ENCODE measurements around the gene CEP350.

Gene CEP350

GRCh38 chr1:180136968-180137356 is 182.4 kb downstream of the CEP350 start:
- Histone ChIP-seq H3K27me3 (replicated peaks in 2 of 5; ENCODE audit: control insufficient read depth in 4 of 5, insufficient read depth in 5 of 5, low read length in 4 of 5) (no peaks in the 10 kb centered on the region), H3K4me1 (ENCODE audit: control extremely low read depth in 1 of 4, control insufficient read depth in 4 of 4, insufficient read depth in 4 of 4, low read length in 3 of 4) (no peaks in the 10 kb centered on the region), H3K27ac (ENCODE audit: insufficient read depth in 1 of 2, low read depth in 1 of 2, low read length in 2 of 2, poor library complexity in 1 of 2, severe bottlenecking in 2 of 2) (no peak overlapping the region), H3K9me3 (ENCODE audit: control extremely low read depth in 1 of 5, control insufficient read depth in 4 of 5, insufficient read depth in 2 of 5, low read depth in 1 of 5, low read length in 4 of 5) (peaks cover 0 to 11% (median 5%) of the 10 kb centered on the region in 5 experiments), H3K36me3 (ENCODE audit: control insufficient read depth in 4 of 4, insufficient read depth in 4 of 4, low read length in 3 of 4) (no peaks in the 10 kb centered on the region), H3K4me3 (ENCODE audit: control insufficient read depth in 1 of 7, extremely low read depth in 1 of 7, insufficient read depth in 4 of 7, low read depth in 2 of 7, low read length in 6 of 7) (no peak overlapping the region)
- CTCF ChIA-PET: interaction anchor here (1.5 kb wide), 1 partner anchor 8 kb away, joined by 4 read pairs; no protein-coding TSS in a partner anchor
- no peak for DNase-seq
- POLR2A ChIA-PET: no interaction called here

- ChIA-PET CTCF (no interaction called here), POLR2A (no interaction called here)
- no peaks in the 10 kb centered on the region for H3K36me3 ChIP-seq (ENCODE audit: control insufficient read depth in 4 of 4, insufficient read depth in 4 of 4, low read length in 3 of 4)
- H3K27me3 ChIP-seq (replicated peaks in 2 of 5; ENCODE audit: control insufficient read depth in 4 of 5, insufficient read depth in 5 of 5, low read length in 4 of 5): no peaks in the 10 kb centered on the region
- WGBS (ENCODE audit: insufficient coverage): no CpG with 5 or more reads among the region's 2 CpGs
- H3K27ac ChIP-seq (ENCODE audit: insufficient read depth in 1 of 2, low read depth in 1 of 2, low read length in 2 of 2, poor library complexity in 1 of 2, severe bottlenecking in 2 of 2): no peak overlapping the region
- no peak overlapping the region for H3K4me3 ChIP-seq (ENCODE audit: control insufficient read depth in 1 of 7, extremely low read depth in 1 of 7, insufficient read depth in 4 of 7, low read depth in 2 of 7, low read length in 6 of 7)
- H3K9me3 ChIP-seq (ENCODE audit: control extremely low read depth in 1 of 5, control insufficient read depth in 4 of 5, insufficient read depth in 2 of 5, low read depth in 1 of 5, low read length in 4 of 5): peaks cover 0 to 11% (median 5%) of the 10 kb centered on the region in 5 experiments
- no peaks in the 10 kb centered on the region for H3K4me1 ChIP-seq (ENCODE audit: control extremely low read depth in 1 of 4, control insufficient read depth in 4 of 4, insufficient read depth in 4 of 4, low read length in 3 of 4)
- DNase-seq: no peak
Observed at GRCh38 chr1:180137776-180138175, 183.2 kb downstream of the CEP350 start.

- 83% methylated on average over 5 of the region's 6 CpGs for WGBS (ENCODE audit: insufficient coverage)
- no peak overlapping the region for H3K4me3 ChIP-seq (ENCODE audit: control insufficient read depth in 1 of 7, extremely low read depth in 1 of 7, insufficient read depth in 4 of 7, low read depth in 2 of 7, low read length in 6 of 7)
- peaks cover 0 to 5% (median 0%) of the 10 kb centered on the region in 4 experiments for H3K4me1 ChIP-seq (ENCODE audit: control extremely low read depth in 1 of 4, control insufficient read depth in 4 of 4, insufficient read depth in 4 of 4, low read length in 3 of 4)
- no peaks in the 10 kb centered on the region for H3K36me3 ChIP-seq (ENCODE audit: control insufficient read depth in 4 of 4, insufficient read depth in 4 of 4, low read length in 3 of 4)
- ChIA-PET POLR2A (no interaction called here), CTCF (no interaction called here)
- no peak for DNase-seq
- H3K9me3 ChIP-seq (ENCODE audit: control extremely low read depth in 1 of 5, control insufficient read depth in 4 of 5, insufficient read depth in 2 of 5, low read depth in 1 of 5, low read length in 4 of 5): peaks cover 0 to 5% (median under 1%) of the 10 kb centered on the region in 5 experiments
- no peaks in the 10 kb centered on the region for H3K27me3 ChIP-seq (replicated peaks in 2 of 5; ENCODE audit: control insufficient read depth in 4 of 5, insufficient read depth in 5 of 5, low read length in 4 of 5)
- H3K27ac ChIP-seq (ENCODE audit: insufficient read depth in 1 of 2, low read depth in 1 of 2, low read length in 2 of 2, poor library complexity in 1 of 2, severe bottlenecking in 2 of 2): no peak overlapping the region
Observed at GRCh38 chr1:180141381-180141934, 186.8 kb downstream of the CEP350 start.

- no peak overlapping the region for H3K4me3 ChIP-seq (ENCODE audit: control insufficient read depth in 1 of 7, extremely low read depth in 1 of 7, insufficient read depth in 4 of 7, low read depth in 2 of 7, low read length in 6 of 7)
- ChIA-PET POLR2A (no interaction called here), CTCF (no interaction called here)
- no peaks in the 10 kb centered on the region for H3K36me3 ChIP-seq (ENCODE audit: control insufficient read depth in 4 of 4, insufficient read depth in 4 of 4, low read length in 3 of 4)
- no peaks in the 10 kb centered on the region for H3K9me3 ChIP-seq (ENCODE audit: control extremely low read depth in 1 of 5, control insufficient read depth in 4 of 5, insufficient read depth in 2 of 5, low read depth in 1 of 5, low read length in 4 of 5)
- no peaks in the 10 kb centered on the region for H3K27me3 ChIP-seq (replicated peaks in 2 of 5; ENCODE audit: control insufficient read depth in 4 of 5, insufficient read depth in 5 of 5, low read length in 4 of 5)
- WGBS (ENCODE audit: insufficient coverage): 100% methylated on average over 2 of the region's 3 CpGs
- peaks cover 0 to 5% (median 0%) of the 10 kb centered on the region in 4 experiments for H3K4me1 ChIP-seq (ENCODE audit: control extremely low read depth in 1 of 4, control insufficient read depth in 4 of 4, insufficient read depth in 4 of 4, low read length in 3 of 4)
- DNase-seq: no peak
- no peak overlapping the region for H3K27ac ChIP-seq (ENCODE audit: insufficient read depth in 1 of 2, low read depth in 1 of 2, low read length in 2 of 2, poor library complexity in 1 of 2, severe bottlenecking in 2 of 2)
Observed at GRCh38 chr1:180143359-180143758, 188.7 kb downstream of the CEP350 start.

GRCh38 chr1:180144659-180145357 is 190.2 kb downstream of the CEP350 start:
- ChIA-PET POLR2A (interaction anchor here (1.2 kb wide), 1 partner anchor 17 kb away, joined by 5 read pairs; no protein-coding TSS in a partner anchor), CTCF (interaction anchor here (0.6 to 1.5 kb wide), 3 partner anchors 9 to 82 kb away, joined by 3 to 4 read pairs (median 4); no protein-coding TSS in a partner anchor)
- peaks cover 0 to 5% (median 0%) of the 10 kb centered on the region in 4 experiments for H3K4me1 ChIP-seq (ENCODE audit: control extremely low read depth in 1 of 4, control insufficient read depth in 4 of 4, insufficient read depth in 4 of 4, low read length in 3 of 4)
- 77% methylated on average over 6 of the region's 6 CpGs for WGBS (ENCODE audit: insufficient coverage)
- no peaks in the 10 kb centered on the region for H3K9me3 ChIP-seq (ENCODE audit: control extremely low read depth in 1 of 5, control insufficient read depth in 4 of 5, insufficient read depth in 2 of 5, low read depth in 1 of 5, low read length in 4 of 5)
- DNase-seq: no peak
- no peaks in the 10 kb centered on the region for H3K27me3 ChIP-seq (replicated peaks in 2 of 5; ENCODE audit: control insufficient read depth in 4 of 5, insufficient read depth in 5 of 5, low read length in 4 of 5)
- no peak overlapping the region for H3K4me3 ChIP-seq (ENCODE audit: control insufficient read depth in 1 of 7, extremely low read depth in 1 of 7, insufficient read depth in 4 of 7, low read depth in 2 of 7, low read length in 6 of 7)
- no peak overlapping the region for H3K27ac ChIP-seq (ENCODE audit: insufficient read depth in 1 of 2, low read depth in 1 of 2, low read length in 2 of 2, poor library complexity in 1 of 2, severe bottlenecking in 2 of 2)
- H3K36me3 ChIP-seq (ENCODE audit: control insufficient read depth in 4 of 4, insufficient read depth in 4 of 4, low read length in 3 of 4): no peaks in the 10 kb centered on the region

- WGBS (ENCODE audit: insufficient coverage): no CpG with 5 or more reads among the region's 3 CpGs
- no peak overlapping the region for H3K27ac ChIP-seq (ENCODE audit: insufficient read depth in 1 of 2, low read depth in 1 of 2, low read length in 2 of 2, poor library complexity in 1 of 2, severe bottlenecking in 2 of 2)
- CTCF ChIA-PET: interaction anchor here (0.6 to 1.5 kb wide), 3 partner anchors 9 to 83 kb away, joined by 3 to 4 read pairs (median 4); no protein-coding TSS in a partner anchor
- H3K9me3 ChIP-seq (ENCODE audit: control extremely low read depth in 1 of 5, control insufficient read depth in 4 of 5, insufficient read depth in 2 of 5, low read depth in 1 of 5, low read length in 4 of 5): no peaks in the 10 kb centered on the region
- H3K4me1 ChIP-seq (ENCODE audit: control extremely low read depth in 1 of 4, control insufficient read depth in 4 of 4, insufficient read depth in 4 of 4, low read length in 3 of 4): peaks cover 0 to 7% (median 0%) of the 10 kb centered on the region in 4 experiments
- H3K27me3 ChIP-seq (replicated peaks in 2 of 5; ENCODE audit: control insufficient read depth in 4 of 5, insufficient read depth in 5 of 5, low read length in 4 of 5): no peaks in the 10 kb centered on the region
- no peak overlapping the region for H3K4me3 ChIP-seq (ENCODE audit: control insufficient read depth in 1 of 7, extremely low read depth in 1 of 7, insufficient read depth in 4 of 7, low read depth in 2 of 7, low read length in 6 of 7)
- no peaks in the 10 kb centered on the region for H3K36me3 ChIP-seq (ENCODE audit: control insufficient read depth in 4 of 4, insufficient read depth in 4 of 4, low read length in 3 of 4)
- POLR2A ChIA-PET: interaction anchor here (1.2 kb wide), 1 partner anchor 18 kb away, joined by 5 read pairs; no protein-coding TSS in a partner anchor
- DNase-seq: no peak
Observed at GRCh38 chr1:180145446-180145845, 190.8 kb downstream of the CEP350 start.

- Histone ChIP-seq H3K4me3 (ENCODE audit: control insufficient read depth in 1 of 7, extremely low read depth in 1 of 7, insufficient read depth in 4 of 7, low read depth in 2 of 7, low read length in 6 of 7) (no peak overlapping the region), H3K27ac (ENCODE audit: insufficient read depth in 1 of 2, low read depth in 1 of 2, low read length in 2 of 2, poor library complexity in 1 of 2, severe bottlenecking in 2 of 2) (no peak overlapping the region), H3K27me3 (replicated peaks in 2 of 5; ENCODE audit: control insufficient read depth in 4 of 5, insufficient read depth in 5 of 5, low read length in 4 of 5) (no peaks in the 10 kb centered on the region), H3K9me3 (ENCODE audit: control extremely low read depth in 1 of 5, control insufficient read depth in 4 of 5, insufficient read depth in 2 of 5, low read depth in 1 of 5, low read length in 4 of 5) (no peaks in the 10 kb centered on the region), H3K4me1 (ENCODE audit: control extremely low read depth in 1 of 4, control insufficient read depth in 4 of 4, insufficient read depth in 4 of 4, low read length in 3 of 4) (peaks cover 3 to 33% (median 19%) of the 10 kb centered on the region in 4 experiments), H3K36me3 (ENCODE audit: control insufficient read depth in 4 of 4, insufficient read depth in 4 of 4, low read length in 3 of 4) (no peaks in the 10 kb centered on the region)
- WGBS (ENCODE audit: insufficient coverage): 100% methylated on average over 1 of the region's 1 CpG
- POLR2A ChIA-PET: no interaction called here
- DNase-seq: peak in 2 of 3 donors; percentile 28 to 35
- CTCF ChIA-PET: no interaction called here
Observed at GRCh38 chr1:180150982-180151381, 196.4 kb downstream of the CEP350 start.

Data from common myeloid progenitor, CD34-positive (primary cell).